GM12892 (cell line): ENCODE data around the gene PNPLA8.
"Not testable (repeated sequence)": the region's sequence is repeated elsewhere in the genome, so short reads cannot be mapped to it uniquely, and the experiment has no call there.

Experiments
- POLR2A ChIP-seq: IDR thresholded peaks from 2 replicates; pipeline ENCODE4 v1.6.1; 2011; ENCODE audit warnings: low read depth, low read length, control low read depth
- POLR2AphosphoS5 ChIP-seq: IDR thresholded peaks from 2 replicates; pipeline ENCODE4 v1.6.1; 2011; ENCODE audit warnings: low read depth, low read length, control low read depth
- TAF1 ChIP-seq: IDR thresholded peaks from 2 replicates; pipeline ENCODE4 v1.6.1; 2011; ENCODE audit warnings: low read depth, mild to moderate bottlenecking, control low read depth, low read length, borderline replicate concordance

GRCh38 chr7:108548141-108548896 lies 22.4 kb upstream of the PNPLA8 start:
- TF ChIP-seq POLR2A, POLR2AphosphoS5, TAF1: not testable (repeated sequence)
